Muscle layer of duodenum (tissue), 2 donors: Measurements from ENCODE around the gene DMRTC2.

ENCODE experiments used
- H3K27ac ChIP-seq: one replicate; pipeline ENCODE4 v1.7.0; 2013; ENCODE audit warnings: mild to moderate bottlenecking, low read length
- H3K27me3 ChIP-seq: one replicate; pipeline ENCODE4 v1.7.0; 2013; ENCODE audit warnings: low read depth, mild to moderate bottlenecking, control low read depth, low read length
- H3K36me3 ChIP-seq, 2 donors: one replicate each; pipeline ENCODE4 v1.7.0; 2013; ENCODE audit warnings: low read length in 2 of 2, control low read depth in 1 of 2, mild to moderate bottlenecking in 1 of 2; ENCODE audit not compliant: insufficient read depth in 2 of 2, control insufficient read depth in 1 of 2
- H3K4me1 ChIP-seq, 2 donors: one replicate each; pipeline ENCODE4 v1.7.0; 2013; ENCODE audit warnings: low read length in 2 of 2, mild to moderate bottlenecking in 2 of 2, control low read depth in 1 of 2, moderate library complexity in 1 of 2; ENCODE audit not compliant: insufficient read depth in 2 of 2, control insufficient read depth in 1 of 2
- H3K4me3 ChIP-seq, 2 donors: one replicate each; pipeline ENCODE4 v1.7.0; 2013; ENCODE audit warnings: low read length in 2 of 2, low read depth in 1 of 2, mild to moderate bottlenecking in 1 of 2
- H3K9me3 ChIP-seq, 2 donors: one replicate each; pipeline ENCODE4 v1.7.0; 2013; ENCODE audit warnings: low read length in 2 of 2, control low read depth in 1 of 2, mild to moderate bottlenecking in 1 of 2; ENCODE audit not compliant: control insufficient read depth in 1 of 2
- donor health status: healthy.

The DMRTC2 gene

DNA sequence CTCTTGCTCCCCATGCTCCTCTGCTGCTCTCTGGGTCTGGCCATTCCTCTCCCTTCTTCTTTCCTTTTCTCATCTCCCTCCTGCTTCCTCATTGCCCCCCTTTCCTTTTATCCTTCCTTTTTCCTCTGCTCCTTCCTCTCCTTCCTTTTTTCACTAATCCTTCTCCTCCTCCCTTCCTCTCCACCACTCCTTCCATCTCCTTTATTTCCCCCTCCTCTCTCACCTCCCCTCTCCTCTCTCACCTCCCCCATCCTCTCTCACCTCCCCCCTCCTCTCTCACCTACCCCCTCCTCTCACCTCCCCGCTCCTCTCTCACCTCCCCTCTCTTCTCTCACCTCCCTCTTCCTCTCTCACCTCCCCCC lies 51.7 kb downstream of the DMRTC2 start:
- no peaks in the 10 kb centered on the region for H3K4me1 ChIP-seq
- no peaks in the 10 kb centered on the region for H3K9me3 ChIP-seq
- no peaks in the 10 kb centered on the region for H3K27me3 ChIP-seq
- no peak overlapping the region for H3K27ac ChIP-seq
- no peak overlapping the region for H3K4me3 ChIP-seq
- H3K36me3 ChIP-seq = peaks cover 50 to 82% of the 10 kb centered on the region in 2 donors

DNA sequence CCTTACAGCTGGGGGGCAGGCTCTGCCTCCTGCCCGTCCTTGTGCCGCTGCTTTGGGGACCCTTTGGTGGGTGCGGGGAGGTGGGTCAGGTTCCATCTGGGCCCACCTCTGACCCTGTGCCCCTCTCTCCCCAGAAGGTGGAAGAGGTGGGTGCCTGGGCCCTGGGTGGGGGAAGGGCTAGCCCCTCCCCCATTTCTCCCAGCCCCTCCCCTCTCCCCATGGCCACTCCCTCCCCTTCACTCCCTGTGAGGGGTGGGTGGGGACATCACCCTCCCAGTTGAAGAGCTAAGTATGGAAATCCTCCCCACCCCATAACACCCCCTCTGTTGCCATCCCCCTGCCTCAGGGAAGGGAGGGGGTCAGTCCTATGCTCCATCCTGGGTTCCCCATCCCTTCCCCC lies 52.3 kb downstream of the DMRTC2 start:
- H3K9me3 ChIP-seq = no peaks in the 10 kb centered on the region
- H3K27ac ChIP-seq = no peak overlapping the region
- H3K4me1 ChIP-seq = no peaks in the 10 kb centered on the region
- H3K27me3 ChIP-seq = no peaks in the 10 kb centered on the region
- peaks cover 52 to 82% of the 10 kb centered on the region in 2 donors for H3K36me3 ChIP-seq
- no peak overlapping the region for H3K4me3 ChIP-seq

DNA sequence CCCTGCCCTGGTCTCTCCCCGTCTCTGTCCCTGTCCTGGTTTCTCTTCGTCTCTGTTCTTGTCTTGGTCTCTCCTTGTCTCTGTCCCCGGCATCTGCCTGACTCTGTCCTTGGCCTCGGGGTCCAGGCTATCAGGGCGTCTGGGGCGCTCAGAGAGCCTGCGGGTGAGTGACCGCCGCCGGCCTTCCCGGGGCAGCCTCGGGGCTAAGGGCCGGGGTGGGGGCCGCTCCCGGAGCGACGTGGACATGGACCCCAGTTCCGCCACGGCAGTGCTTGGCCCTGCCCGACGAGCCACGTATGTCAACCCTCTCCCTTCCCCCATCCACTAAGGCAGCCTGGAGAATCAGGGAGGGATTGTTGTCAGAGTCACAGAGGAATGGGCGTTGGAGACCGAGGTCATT lies 53.0 kb downstream of the DMRTC2 start:
- Histone ChIP-seq H3K4me1 (no peaks in the 10 kb centered on the region), H3K36me3 (peaks cover 51 to 82% of the 10 kb centered on the region in 2 donors), H3K27ac (no peak overlapping the region), H3K27me3 (no peaks in the 10 kb centered on the region), H3K4me3 (no peak overlapping the region), H3K9me3 (no peaks in the 10 kb centered on the region)

DNA sequence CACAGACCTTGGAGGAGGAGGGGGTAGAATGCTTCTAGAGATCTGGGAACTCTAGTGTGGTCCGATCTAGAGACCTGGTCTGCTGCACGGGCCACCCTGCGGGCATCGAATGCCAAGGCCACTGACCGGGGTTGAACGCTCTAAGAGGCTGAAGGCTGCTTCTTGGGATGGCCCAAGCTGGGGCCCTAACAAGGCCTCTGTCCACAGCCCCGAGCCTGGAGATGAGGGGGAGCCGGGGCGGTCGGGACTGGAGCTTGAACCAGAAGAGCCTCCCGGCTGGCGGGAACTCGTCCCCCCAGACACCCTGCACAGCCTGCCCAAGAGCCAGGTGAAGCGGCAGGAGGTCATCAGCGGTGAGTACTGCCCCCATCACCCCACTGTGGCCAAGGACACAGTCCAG lies 53.4 kb downstream of the DMRTC2 start:
- Histone ChIP-seq H3K4me3 (no peak overlapping the region), H3K27me3 (no peaks in the 10 kb centered on the region), H3K36me3 (peaks cover 51 to 83% of the 10 kb centered on the region in 2 donors), H3K27ac (no peak overlapping the region), H3K9me3 (no peaks in the 10 kb centered on the region), H3K4me1 (no peaks in the 10 kb centered on the region)
